OCI-LY1 (cell line): ENCODE data around the gene SH3RF3.
"Not testable (repeated sequence)": the region's sequence is repeated elsewhere in the genome, so short reads cannot be mapped to it uniquely, and the experiment has no call there.

Experiments
- H2AFZ ChIP-seq: fragments of 200-600 bp; sonication (generic), shearing (Covaris generic); 2 replicates; pipeline ENCODE4 v1.6.0; 2014; ENCODE audit warnings: antibody characterized with exemption, mild to moderate bottlenecking, low read length
- H3F3A ChIP-seq: fragments of 200-600 bp; sonication (generic), shearing (Covaris generic); 2 replicates; pipeline ENCODE4 v1.6.0; 2014; ENCODE audit warnings: mild to moderate bottlenecking, antibody characterized with exemption, low read length, moderate library complexity; ENCODE audit not compliant: insufficient read depth
- H3K27ac ChIP-seq: fragments of 200-600 bp; sonication (generic); 2 replicates; pipeline ENCODE4 v1.5.1; 2014; ENCODE audit warnings: low read length, mixed run types, mild to moderate bottlenecking, low read depth; ENCODE audit not compliant: poor library complexity, severe bottlenecking
- H3K27me3 ChIP-seq: fragments of 200-600 bp; sonication (generic); 2 replicates; pipeline ENCODE4 v1.6.0; 2014; ENCODE audit warnings: antibody characterized with exemption, mild to moderate bottlenecking, low read length, moderate library complexity; ENCODE audit not compliant: insufficient read depth
- H3K36me3 ChIP-seq: fragments of 200-600 bp; sonication (generic); 2 replicates; pipeline ENCODE4 v1.6.1; 2014; ENCODE audit warnings: mild to moderate bottlenecking, antibody characterized with exemption, low read length, moderate library complexity, mixed read lengths; ENCODE audit not compliant: insufficient read depth
- H3K4me1 ChIP-seq: fragments of 200-600 bp; sonication (generic); 2 replicates; pipeline ENCODE4 v1.5.1; 2014; ENCODE audit warnings: mild to moderate bottlenecking, low read length, moderate library complexity; ENCODE audit not compliant: insufficient read depth, severe bottlenecking
- H3K4me2 ChIP-seq: fragments of 200-600 bp; sonication (generic), shearing (Covaris generic); 2 replicates; pipeline ENCODE4 v1.6.1; 2014; ENCODE audit warnings: low read length
- H3K4me3 ChIP-seq: fragments of 200-600 bp; sonication (generic); 2 replicates; pipeline ENCODE4 v1.5.1; 2014; ENCODE audit warnings: low read length, low read depth, mild to moderate bottlenecking, mixed read lengths; ENCODE audit not compliant: poor library complexity, severe bottlenecking
- H3K79me2 ChIP-seq: fragments of 200-600 bp; shearing (Covaris generic); 2 replicates; pipeline ENCODE4 v1.6.1; 2016; ENCODE audit warnings: mixed run types, low read length, mixed read lengths; ENCODE audit not compliant: insufficient read depth
- H3K9ac ChIP-seq: fragments of 200-600 bp; sonication (generic), shearing (Covaris generic); 2 replicates; pipeline ENCODE4 v1.6.1; 2014; ENCODE audit warnings: mild to moderate bottlenecking, low read length, mixed read lengths
- H3K9me2 ChIP-seq: fragments of 200-600 bp; sonication (generic), shearing (Covaris generic); 2 replicates; pipeline ENCODE4 v1.6.1; 2014; ENCODE audit warnings: low read depth, mild to moderate bottlenecking, low read length, mixed read lengths
- H3K9me3 ChIP-seq: fragments of 200-600 bp; shearing (Covaris generic); 2 replicates; pipeline ENCODE4 v1.6.1; 2014; ENCODE audit warnings: low read length, mixed read lengths
- H4K20me1 ChIP-seq: fragments of 200-600 bp; sonication (generic), shearing (Covaris generic); 2 replicates; pipeline ENCODE4 v1.6.0; 2016; ENCODE audit warnings: mild to moderate bottlenecking, low read length; ENCODE audit not compliant: insufficient read depth
- CTCF ChIP-seq: fragments of 200-600 bp; sonication (generic), shearing (Covaris generic); IDR thresholded peaks from 2 replicates; pipeline ENCODE4 v1.5.1; 2017; ENCODE audit warnings: mild to moderate bottlenecking, antibody characterized with exemption, low read length, moderate library complexity, mixed read lengths
- EZH2 ChIP-seq: fragments of 200-600 bp; sonication (generic), shearing (Covaris generic); IDR thresholded peaks from 2 replicates; pipeline ENCODE4 v1.8.0; 2017; ENCODE audit warnings: borderline replicate concordance, mixed run types, mild to moderate bottlenecking, antibody characterized with exemption, low read length, moderate library complexity, mixed read lengths

The SH3RF3 gene

GRCh38 chr2:109157563-109158105, 28.6 kb downstream of the SH3RF3 start:
- no peak overlapping the region for H3K27ac ChIP-seq
- TF ChIP-seq CTCF (no peak), EZH2 (no peak)
- H3K79me2 ChIP-seq = no peaks in the 10 kb centered on the region
- H3K9me2 ChIP-seq = no peaks in the 10 kb centered on the region
- H3K4me1 ChIP-seq = no peaks in the 10 kb centered on the region
- no peaks in the 10 kb centered on the region for H4K20me1 ChIP-seq
- H3K36me3 ChIP-seq = no peaks in the 10 kb centered on the region
- no peak overlapping the region for H3K4me2 ChIP-seq
- no peaks in the 10 kb centered on the region for H3K9me3 ChIP-seq
- no peak overlapping the region for H3K4me3 ChIP-seq
- H3K9ac ChIP-seq = no peak overlapping the region
- no peaks in the 10 kb centered on the region for H3F3A ChIP-seq
- no peak overlapping the region for H2AFZ ChIP-seq
- no peaks in the 10 kb centered on the region for H3K27me3 ChIP-seq

GRCh38 chr2:109158237-109158636, 29.2 kb downstream of the SH3RF3 start:
- no peaks in the 10 kb centered on the region for H3K36me3 ChIP-seq
- H3K79me2 ChIP-seq = no peaks in the 10 kb centered on the region
- TF ChIP-seq EZH2 = no peak
- no peak for TF ChIP-seq CTCF
- no peak overlapping the region for H3K9ac ChIP-seq
- no peaks in the 10 kb centered on the region for H3K9me2 ChIP-seq
- no peaks in the 10 kb centered on the region for H4K20me1 ChIP-seq
- H3F3A ChIP-seq = no peaks in the 10 kb centered on the region
- H3K9me3 ChIP-seq = no peaks in the 10 kb centered on the region
- no peaks in the 10 kb centered on the region for H3K4me1 ChIP-seq
- H3K27ac ChIP-seq = no peak overlapping the region
- H2AFZ ChIP-seq = no peak overlapping the region
- H3K4me3 ChIP-seq = no peak overlapping the region
- H3K4me2 ChIP-seq = no peak overlapping the region
- H3K27me3 ChIP-seq = no peaks in the 10 kb centered on the region

- no peak for TF ChIP-seq EZH2
- Histone ChIP-seq H3K4me3 (no peak overlapping the region), H4K20me1 (no peaks in the 10 kb centered on the region), H3K79me2 (no peaks in the 10 kb centered on the region), H3K4me2 (no peak overlapping the region), H3F3A (no peaks in the 10 kb centered on the region), H2AFZ (no peak overlapping the region), H3K9me3 (no peaks in the 10 kb centered on the region), H3K27ac (no peak overlapping the region), H3K4me1 (no peaks in the 10 kb centered on the region), H3K9ac (no peak overlapping the region), H3K9me2 (no peaks in the 10 kb centered on the region), H3K36me3 (no peaks in the 10 kb centered on the region), H3K27me3 (no peaks in the 10 kb centered on the region)
These were observed 30.1 kb downstream of the SH3RF3 start for GRCh38 chr2:109159096-109159495.

GRCh38 chr2:109160714-109161440, 31.9 kb downstream of the SH3RF3 start:
- no peak for TF ChIP-seq EZH2
- TF ChIP-seq CTCF = no peak
- Histone ChIP-seq H3K9me2 (no peaks in the 10 kb centered on the region), H4K20me1 (no peaks in the 10 kb centered on the region), H3K27ac (no peak overlapping the region), H3F3A (no peaks in the 10 kb centered on the region), H3K9me3 (no peaks in the 10 kb centered on the region), H3K79me2 (no peaks in the 10 kb centered on the region), H3K36me3 (no peaks in the 10 kb centered on the region), H3K4me3 (no peak overlapping the region), H3K27me3 (no peaks in the 10 kb centered on the region), H2AFZ (no peak overlapping the region), H3K4me2 (no peak overlapping the region), H3K9ac (no peak overlapping the region), H3K4me1 (no peaks in the 10 kb centered on the region)

GRCh38 chr2:109162367-109162766, 33.4 kb downstream of the SH3RF3 start:
- not testable (repeated sequence) for H3K4me2 ChIP-seq, H3K79me2 ChIP-seq

More at GRCh38 chr2:109162367-109162766, 33.4 kb downstream of the SH3RF3 start:
- not testable (repeated sequence) for H3K36me3 ChIP-seq, H3F3A ChIP-seq, H2AFZ ChIP-seq, H3K9me2 ChIP-seq, H4K20me1 ChIP-seq, H3K9ac ChIP-seq, H3K4me3 ChIP-seq, H3K4me1 ChIP-seq, H3K27me3 ChIP-seq, H3K9me3 ChIP-seq, H3K27ac ChIP-seq
